HG03196 (cell line): Measurements from ENCODE around the gene HTR2C.
"Not testable (repeated sequence)": the region's sequence is repeated elsewhere in the genome, so short reads cannot be mapped to it uniquely, and the experiment has no call there.

Experiments used
- ATAC-seq: cut with Tn5 transposase; IDR thresholded peaks from one replicate; pipeline ENCODE4 v1.9.1; 2021; ENCODE audit not compliant: unreplicated experiment

Gene HTR2C

GRCh38 chrX:114710571-114710970 is 126.7 kb downstream of the HTR2C start:
- no peak for ATAC-seq

DNA sequence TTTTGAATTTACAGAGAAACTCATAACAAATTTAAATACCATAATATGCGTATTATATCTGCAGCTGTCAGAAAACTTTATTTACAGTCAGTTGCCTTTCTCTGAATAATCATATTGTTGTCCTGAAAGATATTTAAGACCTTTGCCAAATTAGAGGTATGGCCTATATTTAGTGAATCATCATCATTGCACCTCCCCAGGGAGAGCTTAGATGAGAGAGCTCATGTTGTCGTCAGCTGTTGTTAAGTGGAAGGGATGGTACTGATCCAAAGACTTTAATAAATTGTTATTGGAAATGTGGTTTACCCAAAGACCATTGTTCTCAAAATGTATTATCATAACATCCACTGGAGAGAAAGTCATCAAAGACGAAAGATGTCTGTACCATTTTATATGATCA is 128.6 kb downstream of the HTR2C start:
- ATAC-seq = no peak

- ATAC-seq = no peak
Measured at GRCh38 chrX:114715096-114715495, 131.2 kb downstream of the HTR2C start.

GRCh38 chrX:114717921-114718320 is 134.0 kb downstream of the HTR2C start:
- ATAC-seq = no peak

- no peak for ATAC-seq
Measured at GRCh38 chrX:114766541-114766940, 182.7 kb downstream of the HTR2C start.

GRCh38 chrX:114774691-114775090 is 190.8 kb downstream of the HTR2C start:
- ATAC-seq = no peak

- ATAC-seq = no peak
Measured at GRCh38 chrX:114782925-114783324, 199.0 kb downstream of the HTR2C start.

- no peak for ATAC-seq
Measured at GRCh38 chrX:114787061-114787460, 203.2 kb downstream of the HTR2C start.

DNA sequence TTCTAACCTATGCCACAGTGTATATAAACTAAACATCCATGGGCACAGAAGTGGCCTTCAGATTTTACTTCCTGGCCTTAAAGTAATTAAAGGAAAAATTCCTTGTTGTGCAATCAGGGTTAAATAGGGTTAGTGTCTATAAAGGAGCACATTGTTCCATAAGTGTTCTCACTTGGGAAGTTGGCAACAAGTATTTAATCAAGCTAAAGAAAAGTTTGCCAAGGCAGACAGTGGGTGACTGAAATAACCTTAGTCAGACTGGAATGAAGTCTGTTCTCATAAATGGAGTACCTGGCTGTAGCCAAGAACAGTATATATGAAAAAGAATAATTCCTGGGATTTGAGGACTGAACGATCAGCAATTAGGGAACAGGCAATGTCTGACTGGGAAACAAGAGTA is 213.6 kb downstream of the HTR2C start:
- no peak for ATAC-seq

- no peak for ATAC-seq
Measured at GRCh38 chrX:114798907-114799306, 215.0 kb downstream of the HTR2C start.

- ATAC-seq = no peak
Measured at GRCh38 chrX:114800719-114801118, 216.8 kb downstream of the HTR2C start.

DNA sequence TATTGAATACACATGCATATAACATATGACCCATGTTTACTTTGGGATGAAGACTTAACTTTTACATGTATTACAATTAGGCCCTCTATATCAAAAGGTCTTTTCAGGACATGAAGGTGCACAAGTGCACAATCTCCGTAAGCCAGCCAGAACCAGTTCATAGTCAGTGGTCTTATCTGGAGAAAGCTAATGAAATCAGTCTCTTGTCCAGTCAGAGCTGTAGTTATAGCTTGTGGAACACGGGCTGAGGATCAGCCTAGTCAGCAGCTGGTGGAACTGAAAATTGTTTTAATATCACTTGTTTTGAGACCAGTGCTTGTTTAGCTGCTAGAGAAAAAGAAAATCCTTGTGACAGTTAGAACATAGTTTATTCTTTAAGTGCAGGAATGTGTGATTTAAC is 235.6 kb downstream of the HTR2C start:
- no peak for ATAC-seq

- no peak for ATAC-seq
Measured at GRCh38 chrX:114841051-114841450, 257.2 kb downstream of the HTR2C start.

- ATAC-seq = no peak
Measured at GRCh38 chrX:114842181-114842580, 258.3 kb downstream of the HTR2C start.

GRCh38 chrX:114889481-114889880 is 305.6 kb downstream of the HTR2C start:
- no peak for ATAC-seq

GRCh38 chrX:114903618-114904017 is 319.7 kb downstream of the HTR2C start:
- no peak for ATAC-seq

DNA sequence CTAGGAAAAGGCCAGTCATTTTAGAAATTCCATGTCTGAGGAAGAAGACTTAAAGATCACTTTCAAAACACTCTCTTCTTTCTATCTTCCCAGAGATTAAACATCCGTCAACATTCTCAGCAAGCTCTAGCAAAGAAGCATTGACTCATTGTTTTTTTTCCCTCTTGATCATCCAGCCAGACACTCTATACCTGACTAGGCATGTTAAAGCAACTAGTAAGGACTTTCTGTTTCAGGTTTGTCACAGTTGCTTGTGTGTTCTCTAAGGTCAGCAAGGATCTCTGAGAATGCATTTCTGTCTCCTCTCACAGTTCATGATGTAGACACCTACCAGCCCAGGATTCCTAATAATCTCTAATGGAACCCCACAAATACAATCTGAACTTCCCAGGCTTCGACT is 321.4 kb downstream of the HTR2C start:
- no peak for ATAC-seq

DNA sequence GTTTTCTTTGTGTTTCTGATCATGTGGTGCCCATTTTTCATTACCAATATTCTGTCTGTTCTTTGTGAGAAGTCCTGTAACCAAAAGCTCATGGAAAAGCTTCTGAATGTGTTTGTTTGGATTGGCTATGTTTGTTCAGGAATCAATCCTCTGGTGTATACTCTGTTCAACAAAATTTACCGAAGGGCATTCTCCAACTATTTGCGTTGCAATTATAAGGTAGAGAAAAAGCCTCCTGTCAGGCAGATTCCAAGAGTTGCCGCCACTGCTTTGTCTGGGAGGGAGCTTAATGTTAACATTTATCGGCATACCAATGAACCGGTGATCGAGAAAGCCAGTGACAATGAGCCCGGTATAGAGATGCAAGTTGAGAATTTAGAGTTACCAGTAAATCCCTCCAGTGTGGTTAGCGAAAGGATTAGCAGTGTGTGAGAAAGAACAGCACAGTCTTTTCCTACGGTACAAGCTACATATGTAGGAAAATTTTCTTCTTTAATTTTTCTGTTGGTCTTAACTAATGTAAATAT is 323.2 kb downstream of the HTR2C start:
- ATAC-seq = no peak

GRCh38 chrX:114924423-114924822 is 340.5 kb downstream of the HTR2C start:
- ATAC-seq = no peak

DNA sequence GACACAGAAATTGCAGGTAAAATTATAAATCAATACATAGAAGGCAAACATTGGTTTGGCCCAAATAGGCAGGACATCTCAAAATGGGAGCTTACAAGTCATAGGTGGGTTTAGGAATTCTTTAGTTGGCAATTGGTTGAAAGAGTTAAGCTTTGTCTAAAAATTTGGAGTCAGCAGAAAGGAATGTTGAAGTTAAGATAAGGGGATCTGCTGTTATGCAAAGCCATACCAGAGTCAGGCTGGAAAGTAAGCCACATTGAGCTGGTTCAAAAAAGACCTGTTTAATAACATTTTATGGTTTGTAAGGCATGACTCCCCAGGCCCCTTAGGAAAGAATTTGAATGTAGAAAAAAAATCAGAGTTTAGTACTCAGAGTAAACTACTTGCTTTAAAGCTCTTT is 341.0 kb downstream of the HTR2C start:
- ATAC-seq = no peak

DNA sequence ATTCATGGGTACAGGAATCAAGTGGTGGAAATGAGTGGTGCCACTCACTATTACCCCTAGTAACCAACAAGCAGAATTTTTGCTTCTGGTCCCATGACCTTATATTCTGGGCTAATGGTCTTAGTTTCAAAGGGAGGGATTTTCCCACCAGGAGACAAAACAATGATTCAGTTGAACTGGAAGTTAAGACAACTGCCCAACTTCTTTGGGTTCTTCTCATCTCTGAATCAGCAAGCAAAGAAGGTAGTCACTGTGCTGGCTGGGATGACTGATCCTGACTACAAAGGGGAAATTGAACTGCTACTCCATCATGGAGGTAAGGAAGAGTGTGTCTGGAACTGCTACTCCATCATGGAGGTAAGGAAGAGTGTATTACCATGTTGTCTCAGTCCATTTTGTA is 346.3 kb downstream of the HTR2C start:
- ATAC-seq = no peak

DNA sequence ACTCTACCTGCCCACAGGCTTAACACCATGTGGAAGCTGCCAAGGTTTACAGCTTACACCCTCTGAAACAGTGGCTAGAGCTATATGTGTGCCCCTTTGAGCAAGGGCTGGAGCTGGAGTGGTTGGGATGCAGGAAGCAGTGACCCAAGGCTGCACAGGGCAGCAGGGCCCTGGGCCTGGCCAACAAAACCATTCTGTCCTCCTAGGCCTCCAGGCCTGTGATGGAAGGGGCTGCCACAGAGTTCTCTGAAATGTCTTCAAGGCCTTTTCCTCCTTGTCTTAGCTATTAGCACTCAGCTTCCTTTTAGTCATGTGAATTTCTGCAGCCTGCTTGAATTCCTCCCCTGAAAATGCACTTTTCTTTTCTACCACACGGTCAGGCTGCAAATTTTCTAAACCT is 348.7 kb downstream of the HTR2C start:
- ATAC-seq = no peak

- ATAC-seq = not testable (repeated sequence)
Measured at GRCh38 chrX:114933291-114933690, 349.4 kb downstream of the HTR2C start.

DNA sequence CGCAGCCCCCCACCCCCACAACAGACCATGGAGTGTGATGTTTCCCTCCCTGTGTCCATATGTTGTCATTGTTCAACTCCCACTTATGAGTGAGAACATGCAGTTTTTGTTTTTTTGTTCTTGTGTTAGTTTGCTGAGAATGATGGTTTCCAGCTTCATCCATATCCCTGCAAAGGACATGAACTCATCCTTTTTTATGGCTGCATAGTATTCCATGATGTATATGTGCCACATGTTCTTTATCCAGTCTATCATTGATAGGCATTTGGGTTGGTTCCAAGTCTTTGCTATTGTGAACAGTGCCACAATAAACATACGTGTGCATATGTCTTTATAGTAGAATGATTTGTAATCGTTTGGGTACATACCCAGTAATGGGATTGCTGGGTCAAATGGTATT is 353.2 kb downstream of the HTR2C start:
- ATAC-seq = not testable (repeated sequence)
